K562 (cell line): ENCODE data around the gene NPR2. TPM values are rescaled to one million over a fixed set of nuclear protein-coding genes. Genes with fewer than 3 reads are reported as not detected.

ENCODE experiments used
- ATAC-seq: fragments of 200-7000 bp; cut with Tn5 transposase; 3 replicates; pipeline ENCODE4 v1.9.1; 2020; ENCODE audit warnings: moderate library complexity
- BruUV-seq: library from RNA; stranded (reverse); fragments of 400-500 nt; replicated peaks from 2 replicates; lab custom pipeline; 2021; lab: Mats Ljungman, UMichigan
- CTCF ChIA-PET: fragments of 300-600 bp; formaldehyde crosslinking; extraction: SDS; loops from one replicate; lab custom pipeline; 2021; ENCODE audit warnings: low intra/inter-chr PET ratio; lab: Yijun Ruan, JAX
- POLR2A ChIA-PET: fragments of 300-600, 350-650 bp; sonication (Branson Sonifier 250); formaldehyde crosslinking; extraction: SDS; loops from one replicate; lab custom pipeline; 2021; ENCODE audit warnings: antibody characterized with exemption, inconsistent platforms; lab: Yijun Ruan, JAX
- DNase-seq, 4 experiments: peaks; one replicate each; pipeline versions ENCODE4 v3.0.0 to v3.0.0-alpha.2; 2011 to 2018; ENCODE audit warnings: low spot score in 3 of 4, mixed read lengths in 3 of 4; ENCODE audit errors: extremely low read depth in 1 of 4
- FAIRE-seq: peaks from 2 replicates; lab custom pipeline; 2011; peaks lifted over from hg19 to GRCh38; lab: Jason Lieb, UNC
- H2AFZ ChIP-seq: 2 replicates; pipeline ENCODE4 v1.6.0; 2011; ENCODE audit warnings: low read depth, low read length, control low read depth, inconsistent platforms
- H3K27ac ChIP-seq: fragments of 200-600 bp; 3 replicates; pipeline ENCODE4 v1.8.0; 2011; ENCODE audit warnings: low read depth, mild to moderate bottlenecking, control low read depth, inconsistent platforms, low read length, moderate library complexity, mixed read lengths; ENCODE audit errors: extremely low read depth
- H3K27me3 ChIP-seq, 2 experiments: fragments of 300-600 bp in 1 of 2; 2 replicates in 1 of 2; 3 replicates in 1 of 2; pipeline versions ENCODE4 v1.6.0 to v1.8.0; 2011; ENCODE audit warnings: inconsistent platforms in 2 of 2, low read length in 2 of 2, mild to moderate bottlenecking in 1 of 2, mixed read lengths in 1 of 2, moderate library complexity in 1 of 2; ENCODE audit not compliant: control insufficient read depth in 2 of 2, insufficient read depth in 2 of 2
- H3K36me3 ChIP-seq: fragments of 300-600 bp; 3 replicates; pipeline ENCODE4 v1.8.0; 2011; ENCODE audit warnings: mild to moderate bottlenecking, low read length, inconsistent platforms; ENCODE audit not compliant: control insufficient read depth, insufficient read depth
- H3K4me1 ChIP-seq, 2 experiments: fragments of 200-600 bp in 1 of 2; replicated peaks in 1 of 2; 2 replicates in 1 of 2; 3 replicates in 1 of 2; pipeline versions ENCODE4 v1.5.1 to v1.8.0; 2011; ENCODE audit warnings: inconsistent platforms in 2 of 2, low read length in 2 of 2, mild to moderate bottlenecking in 1 of 2, mixed read lengths in 1 of 2, moderate library complexity in 1 of 2; ENCODE audit not compliant: control insufficient read depth in 2 of 2, insufficient read depth in 2 of 2
- H3K4me2 ChIP-seq: 2 replicates; pipeline ENCODE4 v1.6.1; 2011; ENCODE audit warnings: low read length, control low read depth, inconsistent platforms, mixed read lengths; ENCODE audit not compliant: insufficient read depth
- H3K4me3 ChIP-seq: fragments of 200-600 bp; sonication (generic), shearing (Covaris generic); 2 replicates; pipeline ENCODE4 v1.5.1; 2016; ENCODE audit warnings: control low read depth, inconsistent platforms
- H3K79me2 ChIP-seq: fragments of 200-600 bp; 3 replicates; pipeline ENCODE4 v1.8.0; 2011; ENCODE audit warnings: low read length, inconsistent platforms; ENCODE audit not compliant: control insufficient read depth, insufficient read depth
- H3K9ac ChIP-seq, 2 experiments: 2 replicates each; pipeline versions ENCODE4 v1.6.0 to v1.6.1; 2011; ENCODE audit warnings: low read depth in 2 of 2, low read length in 2 of 2, control low read depth in 1 of 2, inconsistent platforms in 1 of 2, mild to moderate bottlenecking in 1 of 2, mixed read lengths in 1 of 2; ENCODE audit not compliant: insufficient read depth in 1 of 2
- H3K9me1 ChIP-seq: one replicate; pipeline ENCODE4 v1.6.0; 2011; ENCODE audit warnings: inconsistent platforms, mild to moderate bottlenecking, low read length, moderate library complexity; ENCODE audit not compliant: control insufficient read depth, insufficient read depth
- H3K9me3 ChIP-seq: replicated peaks from 2 replicates; pipeline ENCODE4 v1.5.1; 2011; ENCODE audit warnings: low read depth, low read length, inconsistent platforms; ENCODE audit not compliant: control insufficient read depth, insufficient read depth
- H4K20me1 ChIP-seq: replicated peaks from 2 replicates; pipeline ENCODE4 v1.6.1; 2011; ENCODE audit warnings: low read length, inconsistent platforms, mixed read lengths; ENCODE audit not compliant: control insufficient read depth, insufficient read depth
- DACH1 ChIP-seq: fragments of 450-650 bp; IDR thresholded peaks from 2 replicates; pipeline ENCODE4 v1.6.1; 2018; ENCODE audit not compliant: partially characterized antibody
- EP300 ChIP-seq: IDR thresholded peaks from 2 replicates; pipeline ENCODE4 v1.6.1; 2012; ENCODE audit warnings: low read length, improper control_type of control experiment
- KLF10 ChIP-seq: fragments of 250-450 bp; sonication (Bioruptor Pico); IDR thresholded peaks from 2 replicates; pipeline ENCODE4 v1.6.1; 2021; ENCODE audit warnings: matching md5 sums
- NONO ChIP-seq, 2 experiments: fragments of 200-400 bp in 1 of 2; fragments of 450-650 bp in 1 of 2; formaldehyde crosslinking in 1 of 2; IDR thresholded peaks; 2 replicates each; pipeline ENCODE4 v1.6.1; 2017; ENCODE audit warnings: low read depth in 2 of 2, mild to moderate bottlenecking in 2 of 2, moderate library complexity in 2 of 2, low read length in 1 of 2
- PHB ChIP-seq: fragments of 250-450 bp; sonication (Bioruptor Pico); IDR thresholded peaks from 2 replicates; pipeline ENCODE4 v1.5.0; 2021
- SMAD4 ChIP-seq: fragments of 250-450 bp; sonication (Bioruptor Pico); conservative IDR thresholded peaks from 2 replicates; pipeline ENCODE4 v1.8.0; 2021; ENCODE audit warnings: inconsistent platforms, mild to moderate bottlenecking, moderate library complexity
- SMARCB1 ChIP-seq: IDR thresholded peaks from 2 replicates; pipeline ENCODE4 v1.6.1; 2011; ENCODE audit warnings: improper control_type of control experiment, low read depth; ENCODE audit not compliant: insufficient read length
- SMARCE1 ChIP-seq: fragments of 450-650 bp; IDR thresholded peaks from 2 replicates; pipeline ENCODE4 v1.7.1; 2016; ENCODE audit warnings: mild to moderate bottlenecking
- STAT5A ChIP-seq: IDR thresholded peaks from 2 replicates; pipeline ENCODE4 v1.6.1; 2012; ENCODE audit warnings: low read length, inconsistent platforms, borderline replicate concordance
- TAL1 ChIP-seq: fragments of 450-650 bp; IDR thresholded peaks from 2 replicates; pipeline ENCODE4 v1.6.1; 2016; ENCODE audit warnings: mild to moderate bottlenecking
- TBP ChIP-seq: optimal IDR thresholded peaks from 2 replicates; pipeline ENCODE3; 2011; ENCODE audit warnings: low read depth, low read length, improper control_type of control experiment
- TCF7L2 ChIP-seq: fragments of 150-350 bp; IDR thresholded peaks from 2 replicates; pipeline ENCODE4 v1.6.1; 2016; ENCODE audit warnings: low read depth, mild to moderate bottlenecking, low read length, moderate library complexity
- TEAD4 ChIP-seq, 2 experiments: sonication (generic) in 1 of 2; formaldehyde crosslinking in 1 of 2; IDR thresholded peaks; 2 replicates each; pipeline versions ENCODE4 v1.6.1 to v1.8.0; 2012 to 2022; ENCODE audit warnings: borderline replicate concordance in 1 of 2, inconsistent platforms in 1 of 2, low read length in 1 of 2, mild to moderate bottlenecking in 1 of 2, missing genetic modification reagents in 1 of 2
- WGBS: fragments of 100-300 bp; shearing (Covaris generic); methylation state at CpG from one replicate; pipeline ENCODE4 v1.1.6; 2016; ENCODE audit warnings: low coverage, mixed read lengths; ENCODE audit not compliant: insufficient coverage; ENCODE audit errors: missing lambda C conversion rate; 5-methylcytosine and 5-hydroxymethylcytosine counted together
- in situ Hi-C: fragments of 300-500 bp; cut with MboI; formaldehyde crosslinking; loops from 4 replicates; pipeline ENCODE4 v1.15.0; 2018; ENCODE audit warnings: inconsistent platforms, mixed read lengths
- intact Hi-C: fragments of 100-400 bp; cut with micrococcal nuclease; formaldehyde crosslinking; loops from 2 replicates; pipeline ENCODE4 v1.14.2; 2022
- polyA plus RNA-seq, 8 experiments: library from polyadenylated mRNA; depleted of rRNA in 4 of 8; stranded (reverse) in 5 of 8; unstranded in 3 of 8; fragments of >200 nt; fragmentation: Nextera tagmentation in 2 of 8; fragmentation: Illumina TruSeq in 1 of 8; extraction: Ambion mirVana in 2 of 8; extraction: Trizol in 1 of 8; gene quantifications; 2 replicates each; pipeline versions ENCODE4 v1.2.1 to v1.2.3, GENCODE V29; 2011 to 2014; ENCODE audit warnings: inconsistent platforms in 1 of 8, missing spikeins in 1 of 8
- total RNA-seq, 7 experiments: library from RNA; depleted of rRNA in 6 of 7; stranded (reverse); fragments of >200 nt in 6 of 7; fragmentation: Illumina TruSeq in 2 of 7; extraction: Trizol in 2 of 7; gene quantifications; 2 replicates each; pipeline versions ENCODE4 v1.2.1 to v1.2.3, GENCODE V29; 2011 to 2021; ENCODE audit warnings: low replicate concordance in 1 of 7
- TF ChIP-seq, protein P1 (sequence below): sonication (generic); formaldehyde crosslinking; IDR thresholded peaks from 2 replicates; pipeline ENCODE4 v1.8.0; 2022; ENCODE audit warnings: missing genetic modification reagents, mild to moderate bottlenecking, moderate library complexity, borderline replicate concordance
- TF ChIP-seq, protein P2 (sequence below): sonication (generic); formaldehyde crosslinking; IDR thresholded peaks from 2 replicates; pipeline ENCODE4 v1.8.1; 2022; ENCODE audit warnings: missing genetic modification reagents
- TF ChIP-seq, protein P3 (sequence below), 2 experiments: IDR thresholded peaks; 2 replicates each; pipeline ENCODE4 v1.6.1; 2012; ENCODE audit warnings: improper control_type of control experiment in 2 of 2, low read depth in 2 of 2, low read length in 2 of 2, borderline replicate concordance in 1 of 2

Gene NPR2
- total and polyA plus RNA-seq, 9 of the 15 experiments (the other 6 are each of a cell fraction or from before 2014, with no cell fraction given), result 2.4 to 12.9 (median 6.0) TPM

- Histone ChIP-seq H3K4me1 (peaks cover 16 to 34% of the 10 kb centered on the region in 2 experiments; a peak in 4 of 5 replicates), H3K79me2 (no peaks in the 10 kb centered on the region; the same call in 2 of the 3 replicates), H3K36me3 (peaks cover 32% of the 10 kb centered on the region; the same call in 2 of the 3 replicates), H4K20me1 (no peaks in the 10 kb centered on the region), H2AFZ (peak overlapping the region; percentile 74), H3K27me3 (no peaks in the 10 kb centered on the region), H3K4me2 (peak overlapping the region; percentile 64), H3K9ac (peak overlapping the region; percentile 15 to 35; a peak in 3 of 4 replicates), H3K9me1 (no peaks in the 10 kb centered on the region), H3K9me3 (no peaks in the 10 kb centered on the region), H3K27ac (peak overlapping the region; percentile 61; the same call in 2 of the 3 replicates), H3K4me3 (no peak overlapping the region)
- ATAC-seq, result peak; percentile 92
- DNase-seq, result peak; percentile 56 to 84 (median 70)
- in situ Hi-C loops, result no loop called here
- ChIA-PET CTCF (no interaction called here), POLR2A (interaction anchor here (0.6 to 1.5 kb wide), 7 partner anchors 8 to 162 kb away, joined by 3 to 7 read pairs (median 5); partner anchors contain the start of genes HINT2 and SPAG8)
- WGBS, result 11% methylated on average over 11 of the region's 13 CpGs
- peak; percentile 98 for FAIRE-seq
- BruUV-seq, result no TSS peak
- intact Hi-C loops, result no loop called here
- TF ChIP-seq TEAD4 (IDR thresholded peaks at IDR 0.05; ENCODE audit: low read length) (peak; percentile 71), TEAD4 (CRISPR knock-in tag; IDR thresholded peaks at IDR 0.05; ENCODE audit: borderline replicate concordance) (no peak), TAL1 (peak; percentile 74), NONO (IDR thresholded peaks at IDR 0.05; ENCODE audit: low read depth in 2 of 2, low read length in 1 of 2) (0 out of 4 replicates have a peak, but pooled peaks of 1 of the 2 experiments have one; percentile 37), TCF7L2 (no peak), SMARCE1 (peak; percentile 36; the same call in 1 of the 2 replicates), STAT5A (peak; percentile 51; the same call in 1 of the 2 replicates), SMAD4 (0 out of 2 replicates have a peak, but pooled peaks have one; percentile 14), EP300 (peak; percentile 25; the same call in 1 of the 2 replicates), KLF10 (CRISPR knock-in tag) (no peak), DACH1 (peak; percentile 74), PHB (CRISPR knock-in tag) (no peak), TBP (peak; percentile 59), SMARCB1 (peak; percentile 70)
- TF ChIP-seq, protein P1, sequence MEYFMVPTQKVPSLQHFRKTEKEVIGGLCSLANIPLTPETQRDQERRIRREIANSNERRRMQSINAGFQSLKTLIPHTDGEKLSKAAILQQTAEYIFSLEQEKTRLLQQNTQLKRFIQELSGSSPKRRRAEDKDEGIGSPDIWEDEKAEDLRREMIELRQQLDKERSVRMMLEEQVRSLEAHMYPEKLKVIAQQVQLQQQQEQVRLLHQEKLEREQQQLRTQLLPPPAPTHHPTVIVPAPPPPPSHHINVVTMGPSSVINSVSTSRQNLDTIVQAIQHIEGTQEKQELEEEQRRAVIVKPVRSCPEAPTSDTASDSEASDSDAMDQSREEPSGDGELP, result peak; percentile 94
- TF ChIP-seq, protein P2, sequence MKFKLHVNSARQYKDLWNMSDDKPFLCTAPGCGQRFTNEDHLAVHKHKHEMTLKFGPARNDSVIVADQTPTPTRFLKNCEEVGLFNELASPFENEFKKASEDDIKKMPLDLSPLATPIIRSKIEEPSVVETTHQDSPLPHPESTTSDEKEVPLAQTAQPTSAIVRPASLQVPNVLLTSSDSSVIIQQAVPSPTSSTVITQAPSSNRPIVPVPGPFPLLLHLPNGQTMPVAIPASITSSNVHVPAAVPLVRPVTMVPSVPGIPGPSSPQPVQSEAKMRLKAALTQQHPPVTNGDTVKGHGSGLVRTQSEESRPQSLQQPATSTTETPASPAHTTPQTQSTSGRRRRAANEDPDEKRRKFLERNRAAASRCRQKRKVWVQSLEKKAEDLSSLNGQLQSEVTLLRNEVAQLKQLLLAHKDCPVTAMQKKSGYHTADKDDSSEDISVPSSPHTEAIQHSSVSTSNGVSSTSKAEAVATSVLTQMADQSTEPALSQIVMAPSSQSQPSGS (CRISPR knock-in tag), result no peak
- TF ChIP-seq, protein P3, sequence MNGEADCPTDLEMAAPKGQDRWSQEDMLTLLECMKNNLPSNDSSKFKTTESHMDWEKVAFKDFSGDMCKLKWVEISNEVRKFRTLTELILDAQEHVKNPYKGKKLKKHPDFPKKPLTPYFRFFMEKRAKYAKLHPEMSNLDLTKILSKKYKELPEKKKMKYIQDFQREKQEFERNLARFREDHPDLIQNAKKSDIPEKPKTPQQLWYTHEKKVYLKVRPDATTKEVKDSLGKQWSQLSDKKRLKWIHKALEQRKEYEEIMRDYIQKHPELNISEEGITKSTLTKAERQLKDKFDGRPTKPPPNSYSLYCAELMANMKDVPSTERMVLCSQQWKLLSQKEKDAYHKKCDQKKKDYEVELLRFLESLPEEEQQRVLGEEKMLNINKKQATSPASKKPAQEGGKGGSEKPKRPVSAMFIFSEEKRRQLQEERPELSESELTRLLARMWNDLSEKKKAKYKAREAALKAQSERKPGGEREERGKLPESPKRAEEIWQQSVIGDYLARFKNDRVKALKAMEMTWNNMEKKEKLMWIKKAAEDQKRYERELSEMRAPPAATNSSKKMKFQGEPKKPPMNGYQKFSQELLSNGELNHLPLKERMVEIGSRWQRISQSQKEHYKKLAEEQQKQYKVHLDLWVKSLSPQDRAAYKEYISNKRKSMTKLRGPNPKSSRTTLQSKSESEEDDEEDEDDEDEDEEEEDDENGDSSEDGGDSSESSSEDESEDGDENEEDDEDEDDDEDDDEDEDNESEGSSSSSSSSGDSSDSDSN (IDR thresholded peaks at IDR 0.05; ENCODE audit: borderline replicate concordance in 1 of 2, low read depth in 2 of 2, low read length in 2 of 2), result peak; percentile 68 to 97; a peak in 3 of 4 replicates
Measured at GRCh38 chr9:35801328-35802128, 10.1 kb downstream of the NPR2 start.
